AG08395 (cell line): ENCODE measurements around the gene ZNF529.
"Not testable (repeated sequence)": the region's sequence is repeated elsewhere in the genome, so short reads cannot be mapped to it uniquely, and the experiment has no call there.

ENCODE experiments used
- DNase-seq: peaks from one replicate; pipeline ENCODE4 v3.0.0; 2012; ENCODE audit warnings: mixed read lengths, low spot score

Gene ZNF529

DNA sequence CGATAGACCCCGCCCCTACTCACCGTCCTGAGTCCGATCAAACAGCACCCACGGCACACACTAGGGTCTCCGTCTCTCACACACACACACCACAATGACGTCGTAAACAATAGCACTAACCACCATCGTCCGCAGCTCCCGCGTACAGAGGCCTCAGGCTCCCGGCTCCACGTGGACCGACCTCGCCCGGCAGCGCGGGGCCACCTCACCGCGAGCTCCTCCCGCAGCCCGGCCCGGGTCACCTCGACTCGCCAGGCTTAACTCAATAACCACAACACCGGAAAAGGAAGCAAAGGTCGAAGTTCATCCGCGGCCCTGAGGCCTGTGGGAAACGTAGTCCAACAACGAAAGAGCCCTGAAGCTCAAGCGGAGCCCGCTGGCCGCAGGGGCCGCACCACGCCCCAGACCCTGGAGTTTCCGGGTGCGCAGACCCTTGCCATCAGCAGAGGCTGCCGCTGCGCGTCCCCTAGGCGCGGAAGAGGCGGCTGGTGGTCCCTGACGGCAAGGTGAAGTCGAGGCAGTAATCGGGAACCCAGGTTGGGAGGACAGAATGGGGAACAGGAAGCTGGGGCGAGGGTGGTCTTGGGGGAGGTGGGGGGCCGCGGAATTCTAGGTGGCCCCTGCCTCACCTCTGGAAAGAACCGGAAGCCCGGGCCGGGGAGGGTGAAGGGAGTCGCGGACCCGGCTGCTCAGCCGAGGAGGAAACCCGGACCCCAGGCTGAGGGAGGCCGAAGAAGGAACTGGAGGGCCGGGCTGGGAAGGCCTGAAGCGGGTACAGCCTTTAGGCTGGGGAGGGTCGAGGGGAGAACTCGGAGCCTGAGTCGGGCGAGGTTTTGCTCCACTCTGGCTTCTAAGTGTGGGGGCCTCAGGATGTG, at the start of gene ZNF529:
Gene ZNF529, minus strand, starts transcription at position 273 of the 875 bp plus-strand sequence. CDS start 946 bp downstream, outside the sequence.
- DNase-seq, result peak; percentile 95

DNA sequence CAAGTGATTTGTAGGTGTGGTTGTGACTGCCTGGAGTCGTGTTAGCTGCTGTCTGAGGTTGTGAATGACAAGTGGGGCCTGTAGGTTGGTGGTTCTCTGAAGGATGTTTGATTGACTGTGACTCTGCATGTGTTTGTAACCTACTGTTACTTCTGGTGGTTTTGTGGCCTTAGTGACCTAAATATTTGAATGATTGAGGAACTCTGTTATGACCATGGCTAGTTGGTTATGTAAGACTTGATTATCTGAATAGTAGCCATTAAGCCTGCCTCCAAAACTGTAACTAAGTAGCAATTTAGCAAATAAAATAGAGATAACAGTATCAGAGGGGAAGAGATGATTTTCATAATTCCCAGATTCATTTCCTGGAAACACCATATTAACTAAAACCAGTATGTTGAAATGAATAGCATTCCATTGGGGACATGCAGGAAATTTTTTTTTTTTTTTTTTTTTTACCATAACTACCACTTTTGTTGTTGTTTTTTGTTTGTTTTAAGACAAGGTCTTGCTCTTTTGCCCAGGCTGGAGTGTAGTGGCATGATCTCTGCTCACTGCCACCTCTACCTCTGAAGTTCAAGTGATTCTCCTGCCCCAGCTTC, 32.9 kb upstream of the ZNF529 start:
- DNase-seq, result no peak

DNA sequence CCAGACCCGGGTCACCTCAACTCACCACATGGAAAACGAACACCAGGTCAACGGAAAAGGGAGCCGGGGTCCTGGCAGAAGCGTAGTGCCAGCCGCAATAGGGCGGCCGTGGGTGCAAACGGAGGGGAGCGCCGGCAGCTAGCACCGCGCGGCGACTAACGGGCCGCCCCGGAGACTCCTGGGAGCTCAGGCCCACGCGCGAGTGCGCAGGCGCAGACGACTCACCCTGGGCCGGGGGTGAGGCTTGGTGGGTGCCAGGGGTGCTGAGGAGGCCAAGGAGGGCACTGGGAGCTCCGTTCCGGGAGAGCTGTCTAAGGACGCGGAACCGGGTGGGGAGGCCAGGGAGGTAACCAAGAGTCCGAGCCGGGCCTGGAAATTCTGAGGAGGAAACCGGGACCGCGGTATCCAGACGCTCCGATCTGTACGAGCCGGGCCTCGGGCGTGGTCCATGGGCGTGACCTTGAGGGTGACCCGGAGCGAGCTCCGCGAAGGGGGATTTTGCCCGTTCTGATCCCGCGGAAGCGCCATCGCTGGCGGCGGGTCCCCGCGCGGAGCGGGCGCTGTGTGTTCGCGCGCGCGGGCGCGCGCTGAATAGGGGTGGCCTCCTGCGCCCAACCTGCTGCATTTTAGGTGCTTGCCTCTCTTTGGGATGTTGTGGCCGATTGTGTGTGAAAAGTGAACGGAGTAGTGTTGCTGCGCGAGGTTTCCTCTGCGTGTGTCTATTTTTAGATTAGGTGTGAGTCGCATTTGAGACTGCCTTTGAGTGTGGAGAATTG, 32.2 kb upstream of the ZNF529 start, which contains the start of gene ZNF382:
Gene ZNF382, plus strand, starts transcription at position 213 of the 776 bp plus-strand sequence. CDS start 4,602 bp downstream, outside the sequence.
- peak; percentile 91 for DNase-seq

DNA sequence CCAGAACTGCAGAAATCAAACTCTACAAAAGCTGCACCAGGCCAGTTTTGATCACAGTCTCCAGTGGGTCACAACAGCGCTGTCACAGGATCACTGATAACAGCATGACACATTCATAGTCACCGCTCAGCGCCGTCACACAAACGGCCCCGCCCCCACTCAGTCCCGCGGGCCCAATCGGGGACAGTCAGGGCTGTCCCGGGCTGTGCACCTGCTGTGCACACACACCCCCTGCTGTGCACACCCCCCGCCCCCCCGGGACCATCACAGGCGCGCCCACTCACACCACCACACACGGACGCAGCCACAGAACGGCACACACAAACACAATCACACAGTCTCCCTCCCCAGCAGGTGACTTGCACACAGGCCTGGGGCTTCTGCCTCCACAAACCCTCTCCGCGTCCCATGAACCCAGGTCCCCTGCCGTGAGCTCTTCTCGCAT, 31.6 kb upstream of the ZNF529 start:
- DNase-seq, result peak; percentile 53

DNA sequence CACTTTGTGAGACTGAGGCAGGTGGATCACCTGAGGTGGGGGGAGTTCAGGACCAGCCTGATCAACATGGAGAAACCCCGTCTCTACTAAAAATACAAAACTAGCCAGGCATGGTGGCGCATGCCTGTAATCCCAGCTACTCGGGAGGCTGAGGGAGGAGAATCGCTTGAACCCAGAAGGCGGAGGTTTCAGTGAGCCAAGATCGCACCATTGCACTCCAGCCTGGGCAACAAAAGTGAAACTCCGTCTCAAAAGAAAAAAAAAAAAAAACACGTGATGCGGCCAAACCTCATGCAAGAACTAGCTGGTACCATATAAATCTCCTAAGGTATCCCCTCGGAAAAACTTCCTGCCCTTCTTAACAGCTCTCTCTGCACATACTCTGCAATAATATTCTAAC, 29.6 kb upstream of the ZNF529 start:
- not testable (repeated sequence) for DNase-seq

DNA sequence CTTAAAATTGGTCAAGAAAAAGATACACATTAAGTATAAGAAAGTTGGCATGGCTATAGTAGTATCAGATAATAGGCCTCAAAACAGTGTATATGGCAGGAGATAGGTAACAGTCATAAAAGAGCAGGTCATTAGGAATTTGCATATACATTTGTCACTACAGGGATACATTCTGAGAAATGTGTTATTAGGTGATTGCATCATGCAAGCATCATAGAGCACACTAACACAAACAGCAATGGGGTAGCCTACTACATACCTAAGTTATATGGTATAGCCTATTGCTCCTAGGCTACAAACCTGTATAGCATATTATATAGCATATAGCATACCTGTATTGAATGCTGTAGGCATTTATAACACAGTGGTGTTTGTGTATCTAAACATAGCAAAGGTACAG, 6.2 kb upstream of the ZNF529 start:
- no peak for DNase-seq

DNA sequence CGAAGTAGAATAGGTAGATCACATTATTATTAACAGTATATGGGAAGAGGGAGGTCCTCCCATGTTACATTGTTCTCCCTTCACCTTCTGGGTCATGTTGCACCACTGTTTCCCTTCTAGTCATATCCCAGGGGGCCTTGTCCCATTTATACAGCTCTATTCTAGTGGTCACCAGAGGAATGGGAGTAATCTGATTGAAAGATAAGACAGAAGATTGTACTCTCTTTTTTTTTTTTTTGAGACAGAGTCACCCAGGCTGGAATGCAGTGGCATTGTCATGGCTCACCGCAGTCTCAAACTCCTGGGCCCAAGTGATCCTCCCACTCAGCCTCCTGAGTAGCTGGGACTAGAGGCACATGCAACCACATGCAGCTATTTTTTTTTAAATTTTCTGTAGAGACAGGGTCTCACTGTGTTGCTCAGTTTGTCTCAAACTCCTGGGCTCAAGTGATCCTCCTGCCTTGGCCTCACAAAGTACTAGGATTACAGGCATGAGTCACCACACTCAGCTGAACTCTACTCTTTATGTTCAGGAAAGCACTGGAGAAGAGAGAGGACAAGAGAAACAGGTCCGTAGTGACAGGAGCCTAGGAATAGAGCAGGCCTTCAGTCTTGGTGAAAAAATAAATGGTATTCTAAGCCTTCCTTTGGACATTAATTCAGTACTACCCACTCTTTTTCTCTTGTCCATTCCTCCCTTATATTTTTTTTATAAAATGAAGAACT, 4.3 kb upstream of the ZNF529 start:
- no peak for DNase-seq

DNA sequence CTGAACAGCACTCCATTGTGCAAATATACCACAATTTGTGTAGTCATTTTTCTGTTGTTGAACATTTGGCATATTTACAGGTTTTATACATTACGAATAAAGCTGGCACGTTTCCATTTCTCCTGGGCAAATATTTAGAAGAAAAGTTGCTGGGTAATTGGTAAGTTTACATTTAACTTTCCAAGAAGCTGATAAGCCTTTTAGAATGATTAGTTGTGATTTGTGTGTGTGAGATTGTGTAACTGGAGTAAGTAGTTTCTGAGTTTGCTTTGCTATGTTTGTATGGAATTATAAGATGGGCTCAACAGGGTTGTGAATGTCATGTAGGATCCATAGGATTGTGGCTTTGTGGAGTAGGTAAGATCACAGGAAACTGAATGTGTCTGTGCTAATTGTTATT, 1.6 kb upstream of the ZNF529 start:
- no peak for DNase-seq

DNA sequence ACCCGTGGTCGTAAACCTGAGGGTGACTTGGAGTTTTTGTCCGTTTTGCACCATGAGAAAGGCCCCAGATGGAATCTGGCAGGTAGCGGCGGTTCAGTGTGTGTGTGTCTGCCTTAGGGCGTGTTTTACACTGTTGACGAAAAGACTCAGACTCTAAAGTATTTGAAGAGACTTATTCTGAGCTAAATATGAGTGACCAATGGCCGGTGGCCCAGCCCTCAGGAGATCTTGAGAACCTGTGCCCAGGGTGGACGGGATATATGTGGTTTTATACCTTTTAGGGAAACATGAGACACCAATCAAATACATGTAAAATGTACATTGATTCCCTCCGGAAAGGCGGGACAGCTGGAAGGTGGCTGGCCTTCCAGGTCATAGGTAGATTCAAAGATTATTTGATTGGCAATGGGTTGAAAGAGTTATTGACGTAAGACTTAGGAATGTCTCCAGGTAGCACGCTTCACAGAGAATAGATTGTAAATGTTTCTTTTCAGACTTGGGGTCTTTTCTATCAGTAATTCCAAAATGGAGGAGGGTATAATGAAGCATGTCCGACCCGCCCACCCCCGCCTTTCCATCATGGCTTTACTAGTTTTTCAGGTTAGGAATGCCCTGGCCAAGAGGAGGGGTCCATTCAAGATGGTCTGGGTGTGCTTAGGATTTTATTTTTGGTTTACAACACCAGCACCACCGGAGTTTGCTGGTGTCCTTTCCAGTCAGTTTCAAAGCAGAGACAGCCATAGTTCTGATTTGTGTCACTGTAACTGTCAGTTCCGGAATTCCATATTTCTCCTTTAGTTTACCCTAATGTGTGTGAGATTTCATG, 1.0 kb upstream of the ZNF529 start:
- peak; percentile 36 for DNase-seq

DNA sequence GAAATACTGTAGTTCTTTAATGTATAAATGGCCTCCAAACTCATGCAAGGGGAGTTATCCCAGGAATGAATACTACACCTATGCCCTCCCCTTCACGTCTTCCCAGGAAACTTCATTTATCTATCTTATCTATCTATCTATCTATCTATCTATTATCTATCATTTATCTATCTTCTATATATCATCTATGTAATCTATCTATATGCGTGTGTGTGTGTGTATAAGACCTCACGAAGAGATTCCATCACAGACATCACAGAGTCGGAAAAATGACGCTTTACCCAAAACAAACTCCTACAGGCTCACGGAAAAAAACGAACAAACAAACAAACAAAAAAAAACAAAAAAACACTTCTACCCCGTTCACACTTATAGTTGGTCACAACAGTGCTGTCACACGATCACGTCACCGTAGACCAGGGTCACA, 486 bp downstream of the ZNF529 start:
- no peak for DNase-seq

DNA sequence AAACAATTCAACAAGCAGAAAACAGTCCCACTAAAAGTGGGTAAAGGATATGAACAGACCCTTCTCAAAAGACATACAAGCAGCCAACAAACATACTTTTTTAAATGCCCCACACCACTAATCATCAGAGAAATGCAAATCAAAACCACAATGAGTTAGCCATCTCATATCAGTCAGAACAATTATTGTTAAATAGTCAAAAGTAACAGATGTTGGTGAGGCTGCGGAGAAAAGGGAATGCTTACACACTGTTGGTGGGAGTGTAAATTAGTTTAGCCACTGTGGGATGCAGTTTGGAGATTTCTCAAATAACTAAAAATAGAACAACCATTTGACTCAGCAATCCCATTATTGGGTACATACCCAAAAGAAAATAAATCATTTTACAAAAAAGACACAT, 8.7 kb downstream of the ZNF529 start:
- DNase-seq, result no peak

DNA sequence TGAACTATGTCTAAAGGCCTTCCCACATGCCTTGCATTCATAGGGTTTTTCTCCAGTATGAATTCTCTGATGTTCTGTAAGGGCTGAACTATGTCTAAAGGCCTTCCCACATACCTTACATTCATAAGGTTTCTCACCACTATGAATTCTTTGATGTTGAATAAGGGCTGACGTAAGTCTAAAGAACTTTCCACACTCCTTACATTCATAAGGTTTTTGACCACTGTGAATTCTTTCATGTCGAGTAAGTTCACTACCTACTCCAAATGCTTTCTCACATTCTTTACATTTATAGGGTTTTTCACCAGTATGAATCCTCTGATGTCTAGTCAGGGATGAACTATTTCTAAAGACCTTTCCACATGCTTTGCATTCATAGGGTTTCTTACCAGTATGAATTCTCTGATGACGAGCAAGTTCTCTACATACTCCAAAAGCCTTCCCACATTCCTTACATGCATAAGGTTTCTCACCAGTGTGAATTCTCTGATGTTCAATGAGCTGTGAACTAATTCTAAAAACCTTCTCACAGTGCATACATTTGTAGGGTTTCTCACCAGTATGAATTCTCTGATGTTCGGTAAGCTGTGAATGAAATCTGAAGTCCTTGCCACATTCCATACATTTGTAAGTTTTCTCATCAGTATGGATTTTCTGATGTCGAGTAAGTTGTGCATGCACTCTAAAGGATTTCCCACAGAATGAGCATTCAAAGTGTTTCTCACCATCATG, 25.9 kb downstream of the ZNF529 start:
- DNase-seq, result no peak

DNA sequence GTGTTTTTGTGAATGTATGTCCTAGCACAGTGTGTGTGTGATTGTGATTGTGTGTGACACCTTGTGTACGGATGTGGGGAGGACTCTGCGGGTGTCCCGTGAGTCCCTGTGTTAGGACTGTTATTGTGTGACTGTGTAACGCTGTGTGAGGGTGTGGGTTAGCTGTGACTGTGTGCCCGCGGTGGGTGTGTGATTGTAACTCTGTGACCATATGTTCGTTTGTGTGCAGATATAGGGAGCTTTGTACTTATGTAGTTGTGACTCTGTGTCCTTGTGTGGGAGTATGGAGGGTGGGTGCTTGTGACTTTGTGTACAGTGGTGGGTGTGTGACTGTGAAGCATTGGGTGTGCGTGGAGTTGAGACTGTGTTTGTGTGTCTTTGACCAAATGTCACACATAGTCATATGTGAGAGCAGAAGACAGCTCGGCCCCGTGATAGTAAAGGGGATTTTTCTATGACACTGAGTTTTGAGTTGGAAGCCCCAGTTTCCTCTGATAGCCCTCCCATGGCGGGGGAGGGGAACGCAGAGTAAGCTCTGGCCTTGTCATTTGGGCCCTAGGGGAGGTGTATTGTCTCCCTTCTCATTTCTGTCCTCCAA, 44.1 kb downstream of the ZNF529 start:
- DNase-seq, result peak; percentile 5

DNA sequence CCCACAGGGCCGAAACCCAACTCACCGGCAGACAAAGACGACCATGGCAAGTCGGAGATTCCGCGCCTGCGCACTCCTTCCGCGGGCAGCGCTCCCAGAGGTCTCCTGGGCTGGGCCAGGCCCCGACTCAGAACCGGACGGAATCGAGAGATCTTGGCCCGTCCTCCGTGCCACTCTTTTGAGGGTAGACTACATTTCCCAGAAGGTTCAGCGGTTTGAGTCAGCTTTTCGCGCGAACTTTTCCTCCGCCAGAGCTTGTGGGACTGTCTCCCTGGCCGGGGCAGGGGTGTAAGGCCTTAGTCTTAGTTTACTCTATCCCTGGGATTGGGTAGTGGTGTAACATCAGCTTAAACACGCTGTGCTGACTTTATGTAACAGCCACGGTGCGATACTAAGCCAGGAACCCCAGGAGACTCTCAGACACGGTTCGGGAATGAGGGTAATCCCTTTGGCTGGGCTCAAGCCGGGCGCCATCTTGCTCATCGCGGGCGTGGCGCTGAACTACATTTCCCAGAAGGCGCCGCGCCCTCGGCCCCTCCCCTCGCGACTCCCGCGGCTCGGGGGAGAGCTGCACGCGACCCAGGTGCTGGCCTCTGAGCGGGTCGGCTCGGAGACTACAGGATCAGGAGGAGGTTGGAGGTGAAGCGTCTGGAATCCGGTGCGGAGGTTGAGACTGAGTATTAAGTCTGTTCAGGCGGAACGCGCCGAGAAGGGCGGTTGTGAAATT, 44.7 kb downstream of the ZNF529 start, which contains the start of gene ZNF260:
Gene ZNF260, minus strand, starts transcription at position 78 of the 727 bp plus-strand sequence. CDS start 13,033 bp downstream, outside the sequence.
- peak; percentile 97 for DNase-seq

DNA sequence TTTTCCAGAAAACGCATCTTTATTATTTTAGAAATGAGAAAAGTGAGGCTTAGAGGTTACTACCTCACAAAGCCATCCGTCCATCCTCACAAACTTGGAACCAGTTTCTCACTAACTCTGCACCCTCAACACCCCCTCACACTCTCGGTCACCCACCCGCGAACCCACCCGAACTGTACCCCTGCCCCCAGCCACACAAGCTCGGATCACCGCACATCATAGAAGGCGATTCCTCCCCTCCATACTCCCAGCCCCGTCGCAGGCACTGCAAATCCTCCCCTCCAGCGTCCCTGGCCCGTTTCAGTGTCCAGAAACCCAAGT, 45.3 kb downstream of the ZNF529 start:
- no peak for DNase-seq

DNA sequence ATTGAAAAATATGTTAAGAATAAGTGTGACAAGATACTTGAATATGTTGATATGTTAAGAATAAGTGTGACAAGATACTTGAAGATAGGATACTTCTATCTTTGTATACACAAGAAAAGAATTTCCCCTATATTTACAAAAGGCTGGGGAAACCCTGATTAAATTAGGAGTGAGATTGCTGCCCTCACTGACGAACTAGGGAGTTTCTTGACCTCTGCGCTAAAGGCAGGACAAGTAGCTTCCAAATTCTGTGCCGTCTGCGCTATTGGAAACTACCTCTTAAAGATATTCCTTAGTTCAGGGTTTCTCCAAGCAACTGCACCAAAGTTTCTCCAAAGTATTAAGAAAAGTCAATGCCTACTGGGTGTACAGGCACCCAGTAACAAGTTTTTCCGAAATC, 45.8 kb downstream of the ZNF529 start:
- no peak for DNase-seq

DNA sequence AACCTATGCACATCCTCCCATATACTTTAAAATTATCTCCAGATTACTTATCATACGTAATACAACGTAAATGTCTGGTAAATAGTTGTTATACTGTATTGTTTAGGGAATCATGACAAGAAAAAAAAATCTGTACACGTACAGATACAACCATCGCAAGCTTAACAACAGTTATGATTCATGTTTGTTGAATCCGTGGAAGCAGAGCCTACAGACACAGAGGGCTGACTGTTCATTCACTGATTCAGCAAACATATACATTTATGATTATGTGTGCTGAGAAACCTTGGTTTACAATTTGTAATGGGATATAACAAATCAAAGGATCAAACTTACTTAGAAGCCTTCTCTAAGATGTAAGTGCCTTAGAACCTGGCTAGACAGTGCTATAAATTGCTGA, 46.5 kb downstream of the ZNF529 start:
- DNase-seq, result no peak

DNA sequence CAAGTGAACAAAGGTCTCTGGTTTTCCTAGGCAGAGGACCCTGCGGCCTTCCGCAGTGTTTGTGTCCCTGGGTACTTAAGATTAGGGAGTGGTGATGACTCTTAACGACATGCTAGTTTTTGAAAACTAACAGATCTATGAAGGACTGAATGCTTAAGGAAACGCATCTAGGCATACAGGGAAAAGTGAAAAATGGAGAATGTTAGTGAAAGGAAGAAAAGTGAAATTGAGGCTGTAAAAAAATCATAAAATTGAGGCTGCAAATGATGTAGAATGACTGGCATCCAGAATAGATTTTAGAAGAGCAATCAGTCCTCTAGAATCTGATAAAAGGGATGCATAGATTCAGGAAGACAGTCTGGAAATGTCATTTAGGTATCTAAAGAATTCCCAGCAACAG, 48.5 kb downstream of the ZNF529 start:
- no peak for DNase-seq

DNA sequence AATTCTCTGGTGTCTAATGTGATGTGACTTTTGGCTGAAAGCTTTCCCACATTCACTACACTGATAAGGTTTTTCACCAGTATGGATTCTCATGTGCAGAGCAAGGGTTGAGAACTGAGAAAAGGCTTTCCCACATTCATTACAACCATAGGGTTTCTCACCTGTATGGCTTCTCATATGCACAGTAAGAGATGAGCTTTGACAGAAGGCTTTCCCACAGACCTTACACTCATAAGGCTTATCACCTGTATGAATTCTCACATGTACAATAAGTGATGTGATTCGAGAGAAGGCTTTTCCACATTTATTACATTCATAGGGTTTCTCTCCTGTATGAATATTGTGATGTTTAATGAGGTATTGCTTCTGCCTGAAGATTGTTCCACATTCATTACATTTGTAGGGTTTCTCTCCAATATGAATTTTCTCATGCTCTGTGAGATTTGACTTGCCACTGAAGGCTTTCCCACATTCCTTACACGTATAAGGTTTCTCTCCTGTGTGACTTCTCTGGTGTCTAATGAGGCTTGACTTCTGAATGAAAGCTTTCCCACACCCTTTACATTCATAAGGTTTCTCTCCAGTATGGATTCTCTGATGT, 59.0 kb downstream of the ZNF529 start:
- no peak for DNase-seq
